HG03095 (cell line): ENCODE data around the gene TMEM135.
"Not testable (repeated sequence)": the region's sequence is repeated elsewhere in the genome, so short reads cannot be mapped to it uniquely, and the experiment has no call there.

Source experiments
- ATAC-seq: cut with Tn5 transposase; IDR thresholded peaks from one replicate; pipeline ENCODE4 v1.9.1; 2021; ENCODE audit warnings: moderate library complexity; ENCODE audit not compliant: unreplicated experiment

TMEM135 gene

DNA sequence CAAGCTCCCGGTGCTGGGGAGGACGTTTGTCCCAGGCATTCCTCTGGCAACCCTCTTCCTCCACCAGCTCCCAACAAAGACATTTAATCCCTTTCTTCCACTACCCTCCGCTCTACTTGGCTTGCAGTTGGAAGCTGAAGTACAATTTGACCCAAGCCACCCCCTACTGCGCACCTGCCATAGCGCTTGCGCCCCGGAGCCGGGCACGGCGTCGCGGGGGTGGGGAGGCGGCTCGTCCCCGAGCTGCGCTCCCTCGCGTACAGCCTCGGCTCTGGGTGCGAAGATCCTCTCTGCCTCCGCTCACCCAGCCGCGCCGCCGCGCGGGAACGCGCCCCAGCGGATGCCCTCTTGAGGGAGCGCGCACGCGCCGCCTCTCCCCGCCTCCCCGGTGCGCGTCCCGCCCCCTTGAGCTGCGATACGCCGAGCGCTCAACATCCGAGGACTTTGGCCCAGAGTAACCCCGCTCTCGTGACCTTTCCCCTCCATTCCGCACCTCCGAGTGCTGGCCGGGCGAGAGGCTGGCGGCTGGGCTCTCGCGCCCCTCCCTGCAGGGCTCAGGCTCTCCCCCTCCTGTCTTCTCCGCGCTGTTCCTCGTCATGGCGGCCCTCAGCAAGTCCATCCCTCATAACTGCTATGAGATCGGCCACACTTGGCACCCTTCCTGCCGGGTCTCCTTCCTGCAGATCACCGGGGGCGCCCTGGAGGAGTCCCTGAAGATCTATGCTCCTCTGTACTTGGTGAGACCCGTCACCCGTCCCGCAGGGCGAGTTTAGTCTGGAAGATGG, at the start of gene TMEM135:
TSS of gene TMEM135 (plus strand) at position 485 of the 785 bp plus-strand sequence. CDS start at position 597, 112 bp downstream.
- peak; percentile 99 for ATAC-seq

DNA sequence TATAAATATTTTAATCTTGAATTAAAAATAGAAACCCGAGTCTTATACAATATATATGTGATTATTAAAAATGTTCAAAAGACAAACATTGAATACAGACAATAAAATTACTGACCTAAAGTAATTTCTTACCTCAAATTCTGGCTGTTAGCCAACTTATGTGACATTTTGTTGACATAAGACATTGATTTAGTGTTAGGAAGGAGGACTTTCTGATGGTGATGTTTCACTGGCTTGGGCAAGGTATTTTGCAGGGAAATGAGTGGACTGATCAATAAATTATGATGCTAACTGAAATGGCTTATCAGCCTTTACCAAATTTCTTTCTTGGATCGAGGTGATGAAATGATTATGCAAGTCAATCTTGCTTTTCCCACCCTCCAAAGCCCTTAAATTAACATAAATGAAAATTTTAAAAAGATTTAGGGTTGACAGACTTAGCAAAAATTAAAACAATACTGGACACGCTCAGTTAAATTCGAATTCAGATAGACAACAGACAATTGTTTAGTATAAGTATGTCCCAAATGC, 49.3 kb upstream of the TMEM135 start:
- no peak for ATAC-seq

DNA sequence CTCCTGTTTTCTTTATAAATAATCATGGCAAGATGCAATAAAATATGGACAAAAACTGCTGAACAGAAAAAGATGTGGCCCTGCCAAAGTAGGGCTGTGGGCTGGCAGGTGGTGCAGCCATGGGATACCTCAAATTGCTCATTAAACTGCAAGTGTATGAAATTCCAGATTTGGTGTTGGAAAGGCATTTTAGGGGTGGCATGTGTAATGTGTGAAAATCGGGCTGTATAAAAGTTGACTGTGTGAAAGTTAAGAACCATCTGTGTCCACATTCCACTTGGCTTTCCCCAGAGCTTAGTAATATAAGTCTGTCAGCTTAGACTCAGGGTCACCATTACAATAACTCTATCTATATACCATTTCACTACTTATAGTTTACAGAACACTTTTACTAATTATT, 47.7 kb upstream of the TMEM135 start:
- ATAC-seq, result no peak

DNA sequence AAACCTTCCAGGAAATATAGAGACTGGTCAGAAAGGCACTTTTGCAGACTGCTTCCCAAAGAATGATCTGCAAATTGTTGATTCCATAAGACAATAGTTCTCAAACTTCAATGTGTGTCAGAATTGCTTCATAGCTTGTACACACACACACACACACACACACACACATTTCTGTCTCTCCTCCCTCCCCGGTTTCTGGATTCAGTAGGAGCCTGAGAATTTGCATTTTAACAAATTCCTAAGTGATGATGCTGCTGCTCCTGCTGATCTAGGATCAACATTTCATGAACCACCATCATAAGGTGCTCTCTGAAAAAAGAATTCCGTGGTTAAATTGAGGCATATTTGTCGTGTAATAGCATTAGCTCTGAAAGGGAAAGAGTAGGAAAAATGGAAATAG, 47.2 kb upstream of the TMEM135 start:
- no peak for ATAC-seq

GRCh38 chr11:86991341-86991740, 46.4 kb upstream of the TMEM135 start:
- ATAC-seq, result no peak

DNA sequence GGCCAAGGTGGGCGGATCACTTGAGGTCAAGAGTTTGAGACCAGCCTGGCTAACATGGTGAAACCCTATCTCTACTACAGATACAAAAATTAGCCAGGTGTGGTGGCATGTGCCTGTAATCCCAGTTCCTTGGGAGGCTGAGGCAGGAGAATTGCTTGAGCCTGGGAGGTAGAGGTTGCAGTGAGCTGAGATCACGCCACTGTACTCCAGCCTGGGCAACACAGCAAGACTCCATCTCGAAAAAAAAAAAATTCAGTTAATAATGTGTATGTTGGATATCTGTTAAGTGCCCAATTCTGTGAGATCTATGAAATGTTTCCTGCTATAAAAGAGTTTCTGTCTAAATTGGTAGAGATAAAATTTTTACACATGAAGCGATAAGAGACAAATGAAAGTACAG, 45.4 kb upstream of the TMEM135 start:
- not testable (repeated sequence) for ATAC-seq

GRCh38 chr11:86993031-86993430, 44.7 kb upstream of the TMEM135 start:
- ATAC-seq, result no peak

DNA sequence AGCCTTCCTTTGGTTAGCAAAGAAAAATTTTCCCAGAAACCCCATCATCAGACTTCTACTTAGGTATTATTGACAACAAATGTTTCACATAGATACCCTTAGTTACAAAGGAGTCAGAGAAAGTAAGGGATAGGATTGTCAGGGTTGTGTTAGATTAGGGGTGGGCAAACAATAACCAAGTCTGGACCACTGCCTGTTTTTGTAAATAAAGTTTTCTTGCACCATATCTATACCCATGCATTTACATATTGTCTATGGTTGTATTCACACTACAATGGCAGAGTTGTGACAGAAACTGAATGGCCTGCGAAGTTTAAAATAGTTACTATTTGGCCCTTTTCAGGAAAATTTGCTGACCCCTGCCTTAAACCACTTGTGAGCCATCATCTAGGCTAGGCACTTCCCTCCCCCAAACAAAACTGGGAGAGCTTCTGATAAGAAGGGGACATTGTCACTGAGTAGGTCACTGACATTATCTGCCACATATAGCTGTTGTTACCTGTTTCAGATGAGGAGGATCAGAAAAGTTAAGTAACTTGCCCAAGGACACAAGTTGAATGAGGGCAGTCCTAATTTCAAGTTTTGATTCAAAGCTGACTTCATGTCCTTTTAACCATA, 40.7 kb upstream of the TMEM135 start:
- no peak for ATAC-seq

- ATAC-seq, result no peak
Observed at GRCh38 chr11:86999388-86999787, 38.3 kb upstream of the TMEM135 start.

DNA sequence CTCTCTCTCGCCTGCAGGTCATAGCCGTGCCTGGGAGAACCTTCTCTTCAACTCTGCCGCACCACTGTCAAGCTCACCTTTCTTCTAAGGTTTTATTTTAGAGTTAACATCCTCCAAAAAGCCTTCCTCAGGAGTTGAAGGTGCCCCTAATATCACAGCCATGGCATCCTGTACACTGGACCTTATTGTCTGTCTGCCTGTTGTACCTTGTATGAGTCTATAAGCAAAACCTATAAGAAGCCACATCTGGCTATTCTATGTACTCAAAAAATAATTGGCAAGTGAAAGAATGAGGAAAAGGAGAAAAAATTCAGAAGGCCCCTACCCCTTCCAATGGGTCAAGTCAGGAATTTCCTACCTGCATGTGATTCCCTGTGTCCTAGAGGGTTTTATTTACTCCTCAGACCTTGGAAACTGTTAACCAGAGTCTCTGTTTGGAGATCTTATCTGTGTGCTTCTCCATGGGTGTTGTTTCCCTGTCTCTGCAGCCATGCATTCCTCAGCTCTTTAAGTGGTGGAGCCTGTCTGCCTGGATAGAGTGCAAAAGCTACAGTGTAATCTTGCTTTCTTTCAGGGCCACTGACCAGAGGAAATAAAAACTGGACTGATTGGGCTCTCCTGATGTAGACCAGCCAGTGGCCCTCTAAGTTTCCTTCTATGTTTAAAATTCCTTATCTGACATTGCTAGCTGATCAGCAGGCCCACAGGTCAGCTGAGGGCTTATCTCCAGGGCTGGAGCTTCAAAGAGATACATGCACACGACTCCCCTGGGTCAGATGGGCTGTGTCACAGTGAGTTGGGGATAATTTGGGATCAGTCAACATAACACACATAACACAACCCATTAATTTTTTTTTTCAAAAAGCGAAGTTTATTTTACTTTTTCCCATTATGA, 37.6 kb upstream of the TMEM135 start:
- no peak for ATAC-seq

- no peak for ATAC-seq
Observed at GRCh38 chr11:87002918-87003317, 34.8 kb upstream of the TMEM135 start.

DNA sequence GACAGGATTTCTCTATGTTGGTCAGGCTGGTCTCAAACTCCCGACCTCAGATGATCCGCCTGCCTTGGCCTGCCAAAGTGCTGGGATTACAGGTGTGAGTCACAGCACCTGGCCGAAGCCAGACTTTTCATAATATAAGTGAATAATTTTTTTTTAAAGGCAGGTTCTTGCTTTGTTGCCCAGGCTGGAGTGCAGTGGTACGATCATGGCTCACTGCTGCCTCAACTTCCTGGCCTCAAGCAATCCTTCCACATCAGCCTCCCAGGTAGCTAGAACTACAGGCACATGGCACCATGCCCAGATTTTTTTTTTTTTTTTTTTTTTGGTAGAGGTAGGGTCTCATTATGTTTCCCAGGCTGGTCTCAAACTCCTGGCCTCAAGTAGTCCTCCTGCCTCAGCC, 33.5 kb upstream of the TMEM135 start:
- not testable (repeated sequence) for ATAC-seq

DNA sequence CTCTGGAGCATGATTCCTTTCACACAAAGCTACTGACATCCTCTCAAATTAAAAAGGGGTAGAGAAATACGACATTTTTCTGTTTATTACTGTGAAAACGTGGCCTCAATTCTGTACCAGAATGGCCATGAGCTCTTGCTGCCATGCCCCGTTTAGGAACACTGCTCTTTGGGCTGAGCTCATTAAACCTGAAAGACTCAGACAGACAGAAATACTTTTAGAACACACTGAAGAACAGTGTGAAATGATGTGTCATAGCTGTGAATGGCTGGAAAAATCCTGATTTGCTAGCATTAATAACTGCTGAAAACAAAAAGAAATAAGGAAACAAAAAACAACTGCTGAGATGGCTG, 32.2 kb upstream of the TMEM135 start:
- ATAC-seq, result no peak

DNA sequence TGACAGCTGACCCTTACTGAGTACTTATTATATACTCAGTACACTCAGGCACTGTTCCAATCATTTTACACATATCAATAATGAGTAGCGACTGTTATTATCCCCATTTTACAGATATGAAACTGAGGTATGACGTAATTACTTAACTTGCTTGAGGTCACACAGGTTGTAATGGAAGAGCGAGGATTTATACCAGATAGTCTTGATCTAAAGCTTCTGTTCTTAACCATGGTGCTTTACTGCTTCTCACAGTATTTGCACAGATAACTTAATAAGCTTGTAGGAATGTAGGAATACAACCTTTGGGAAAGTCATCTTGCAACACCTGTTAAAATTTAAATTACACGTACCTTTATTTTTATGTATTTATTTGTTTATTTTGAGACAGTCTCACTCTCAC, 31.7 kb upstream of the TMEM135 start:
- no peak for ATAC-seq

- no peak for ATAC-seq
Observed at GRCh38 chr11:87007963-87008362, 29.8 kb upstream of the TMEM135 start.

GRCh38 chr11:87012089-87012488, 25.6 kb upstream of the TMEM135 start:
- ATAC-seq, result no peak

DNA sequence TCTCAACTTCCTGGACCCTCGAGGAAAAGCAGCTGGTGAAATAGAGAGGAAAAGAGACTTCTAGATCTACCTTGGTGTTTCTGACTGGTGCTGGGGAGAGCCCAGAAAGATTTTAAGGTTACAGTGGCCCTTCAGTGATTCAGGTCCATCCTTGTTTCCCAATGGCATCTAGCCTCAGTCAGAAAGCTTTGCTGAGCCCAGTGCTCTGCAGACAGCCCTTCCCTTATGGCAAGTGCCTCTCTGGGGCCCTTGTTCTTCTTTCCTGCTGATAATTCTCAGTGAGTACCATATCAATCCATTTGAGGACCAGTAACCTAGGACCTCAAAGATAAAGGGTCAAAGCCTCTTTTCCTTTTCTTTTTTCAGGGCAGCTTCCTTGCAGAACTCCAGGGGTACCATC, 25.1 kb upstream of the TMEM135 start:
- ATAC-seq, result no peak

DNA sequence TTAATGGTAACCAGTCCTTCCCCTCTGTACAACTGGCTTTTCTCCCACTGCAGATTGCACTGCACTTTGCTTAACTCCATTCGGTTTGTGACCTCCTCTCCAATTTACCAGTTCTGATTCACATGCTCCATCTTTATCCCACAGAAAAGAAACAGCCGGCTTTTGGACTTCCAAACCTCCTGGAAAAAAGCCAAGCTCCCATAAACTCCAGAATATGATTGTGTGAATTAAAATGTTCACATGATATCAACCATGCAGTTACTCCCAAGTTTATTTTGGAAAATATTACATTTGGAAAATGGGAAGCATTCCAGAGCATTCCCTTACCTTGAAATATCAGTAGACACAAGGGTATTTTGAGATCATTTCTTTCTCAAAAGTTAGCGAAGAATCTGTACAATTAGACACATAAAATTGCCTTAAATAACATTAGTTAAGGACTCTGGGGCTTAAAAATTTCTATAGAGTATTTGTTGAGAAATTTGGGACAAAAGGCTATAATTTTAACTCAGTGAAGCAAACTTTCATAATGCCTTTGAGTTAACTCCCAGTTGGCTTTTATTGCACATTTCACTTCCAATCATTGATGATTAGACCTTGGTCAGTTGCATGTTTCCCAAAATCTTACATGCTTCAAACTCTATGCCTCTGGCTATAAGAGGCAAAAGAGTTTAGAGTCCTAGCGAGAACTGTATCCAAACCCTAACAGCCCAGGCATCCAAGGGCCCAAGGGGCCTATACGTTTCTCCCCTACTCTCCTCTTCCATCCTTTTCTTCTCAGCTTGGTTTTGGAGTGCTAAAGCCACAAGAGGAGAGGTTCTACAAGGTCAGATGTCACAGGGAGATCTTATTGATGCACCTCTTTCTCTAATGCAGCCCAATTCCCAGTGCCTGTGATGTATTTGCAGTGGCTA, 23.6 kb upstream of the TMEM135 start:
- no peak for ATAC-seq

- ATAC-seq, result no peak
Observed at GRCh38 chr11:87015645-87016044, 22.1 kb upstream of the TMEM135 start.

DNA sequence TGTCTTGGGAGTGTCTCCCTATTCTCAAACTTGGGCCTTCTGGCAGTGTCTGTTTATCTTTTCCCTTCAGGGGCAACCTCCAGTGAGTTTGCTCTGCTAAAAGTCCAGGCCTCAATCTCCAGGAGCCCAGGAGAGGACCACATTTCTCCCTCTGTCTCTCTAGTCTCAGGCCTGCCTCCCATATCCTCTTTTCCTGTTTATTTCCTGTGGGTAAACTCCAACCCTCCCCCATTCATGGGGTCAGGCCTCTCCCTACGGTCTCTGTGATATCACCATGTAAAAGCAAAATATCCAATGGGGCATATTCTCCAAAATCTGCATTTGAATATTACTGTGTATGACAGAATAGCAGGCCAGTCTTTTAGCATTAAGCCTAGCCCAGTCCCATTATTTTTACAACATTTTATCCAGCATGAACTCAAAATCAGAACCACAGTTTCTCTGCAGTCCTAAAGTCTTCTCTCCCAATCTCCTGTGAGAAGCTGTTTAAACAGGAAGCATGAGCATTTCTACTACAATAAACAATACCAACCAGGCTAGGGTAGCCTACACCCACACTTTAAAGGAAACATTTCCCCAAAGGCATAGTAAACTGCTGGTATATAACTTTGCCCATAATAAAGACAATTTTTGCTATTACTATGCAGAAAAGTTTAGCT, 18.0 kb upstream of the TMEM135 start:
- no peak for ATAC-seq
